ENCODE data around the gene PLXNA4. TPM values are rescaled to one million over a fixed set of nuclear protein-coding genes. Genes with fewer than 3 reads are reported as not detected.

PLXNA4 gene
- total RNA-seq, 1 donor from 2014 or later, result 0.38 TPM

DNA sequence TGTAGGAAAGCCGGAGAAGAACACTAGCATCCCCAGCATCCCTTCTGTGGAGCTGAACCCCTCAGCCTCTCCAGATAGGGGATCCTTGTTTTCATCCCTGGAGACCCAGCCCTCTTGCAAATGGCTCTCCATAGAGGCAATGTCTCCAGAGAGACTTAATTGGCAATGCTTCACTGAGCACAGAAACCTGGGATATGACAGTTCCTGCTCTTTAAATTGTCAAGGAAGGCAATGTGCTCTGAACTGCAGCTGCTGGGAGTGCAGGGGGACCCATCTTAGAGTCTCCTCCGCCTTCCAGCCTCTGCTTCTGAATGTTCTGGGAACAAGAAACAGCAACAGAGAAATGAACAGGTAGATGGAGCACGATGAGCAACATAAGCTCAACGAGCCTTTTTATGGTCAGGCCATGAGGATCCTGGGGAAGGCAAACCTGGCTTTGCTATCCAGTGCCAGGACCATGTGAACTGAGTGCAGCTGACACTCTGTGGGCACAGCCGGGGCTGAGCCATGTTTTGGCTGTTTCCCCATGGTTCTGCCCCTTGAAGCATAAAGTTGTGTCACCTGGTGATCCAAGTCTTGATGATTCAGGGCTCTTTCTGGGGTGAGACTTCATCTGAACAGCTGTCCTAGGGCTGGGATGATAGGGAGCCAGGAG is 481.0 kb downstream of the PLXNA4 start:
- TF ChIP-seq, protein P1, sequence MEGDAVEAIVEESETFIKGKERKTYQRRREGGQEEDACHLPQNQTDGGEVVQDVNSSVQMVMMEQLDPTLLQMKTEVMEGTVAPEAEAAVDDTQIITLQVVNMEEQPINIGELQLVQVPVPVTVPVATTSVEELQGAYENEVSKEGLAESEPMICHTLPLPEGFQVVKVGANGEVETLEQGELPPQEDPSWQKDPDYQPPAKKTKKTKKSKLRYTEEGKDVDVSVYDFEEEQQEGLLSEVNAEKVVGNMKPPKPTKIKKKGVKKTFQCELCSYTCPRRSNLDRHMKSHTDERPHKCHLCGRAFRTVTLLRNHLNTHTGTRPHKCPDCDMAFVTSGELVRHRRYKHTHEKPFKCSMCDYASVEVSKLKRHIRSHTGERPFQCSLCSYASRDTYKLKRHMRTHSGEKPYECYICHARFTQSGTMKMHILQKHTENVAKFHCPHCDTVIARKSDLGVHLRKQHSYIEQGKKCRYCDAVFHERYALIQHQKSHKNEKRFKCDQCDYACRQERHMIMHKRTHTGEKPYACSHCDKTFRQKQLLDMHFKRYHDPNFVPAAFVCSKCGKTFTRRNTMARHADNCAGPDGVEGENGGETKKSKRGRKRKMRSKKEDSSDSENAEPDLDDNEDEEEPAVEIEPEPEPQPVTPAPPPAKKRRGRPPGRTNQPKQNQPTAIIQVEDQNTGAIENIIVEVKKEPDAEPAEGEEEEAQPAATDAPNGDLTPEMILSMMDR (IDR thresholded peaks at IDR 0.05; ENCODE audit: unreplicated experiment), result no peak
- H3K27me3 Mint-ChIP-seq, result peaks cover 34% of the 10 kb centered on the region
- H3K4me1 Mint-ChIP-seq (ENCODE audit: low read depth), result no peaks in the 10 kb centered on the region
- H3K27ac Mint-ChIP-seq, result no peak overlapping the region
- no peak for DNase-seq (ENCODE audit: low spot score, unreplicated experiment)
- H3K4me3 Mint-ChIP-seq (ENCODE audit: low read depth), result no peak overlapping the region
- no peaks in the 10 kb centered on the region for H3K9me3 Mint-ChIP-seq (ENCODE audit: low read depth)
- no peaks in the 10 kb centered on the region for H3K36me3 Mint-ChIP-seq (ENCODE audit: insufficient read depth)

DNA sequence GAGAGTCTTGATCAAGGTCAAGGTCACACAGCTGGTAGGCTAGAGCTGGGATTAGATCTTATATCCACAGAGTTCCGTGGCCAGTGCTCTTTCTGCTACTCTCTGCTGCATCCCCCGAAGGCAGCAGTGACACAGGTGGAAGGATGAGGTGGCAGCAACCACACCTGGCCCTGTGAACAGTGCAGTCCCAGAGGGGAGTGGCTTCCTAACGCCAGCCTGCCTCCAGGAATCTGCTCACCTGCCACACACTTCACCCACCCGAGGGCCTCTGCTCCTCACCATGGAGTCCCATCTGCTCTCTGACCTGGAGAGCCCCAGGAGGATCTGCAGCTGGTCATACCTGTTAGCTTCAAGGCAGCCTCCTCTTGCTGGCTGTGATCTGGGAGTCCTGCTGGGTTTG is 484.2 kb downstream of the PLXNA4 start:
- no peak for DNase-seq (ENCODE audit: low spot score, unreplicated experiment)
- peaks cover 19% of the 10 kb centered on the region for H3K27me3 Mint-ChIP-seq
- H3K9me3 Mint-ChIP-seq (ENCODE audit: low read depth), result no peaks in the 10 kb centered on the region
- no peak overlapping the region for H3K27ac Mint-ChIP-seq
- H3K4me3 Mint-ChIP-seq (ENCODE audit: low read depth), result no peak overlapping the region
- TF ChIP-seq, protein P1 (IDR thresholded peaks at IDR 0.05; ENCODE audit: unreplicated experiment), result no peak
- no peaks in the 10 kb centered on the region for H3K4me1 Mint-ChIP-seq (ENCODE audit: low read depth)
- no peaks in the 10 kb centered on the region for H3K36me3 Mint-ChIP-seq (ENCODE audit: insufficient read depth)

DNA sequence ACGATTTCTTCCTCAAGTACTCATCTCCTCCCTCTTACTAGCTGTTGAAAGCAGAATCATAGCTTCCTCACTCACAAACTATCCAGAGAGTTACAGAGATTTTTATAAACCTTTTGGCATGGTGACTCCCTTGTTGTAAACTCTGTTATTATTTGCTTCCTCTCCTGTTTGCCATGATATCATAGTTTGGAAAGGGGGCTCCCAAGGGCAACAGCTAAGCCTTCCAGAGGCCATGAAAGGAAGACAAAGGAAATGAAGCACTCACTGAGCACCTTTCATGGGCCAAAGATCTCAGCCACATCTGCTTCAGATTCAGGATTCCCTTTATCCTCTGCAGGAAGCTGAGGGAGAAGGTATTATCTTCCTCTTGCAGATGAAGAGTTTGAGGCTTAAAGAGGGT is 484.6 kb downstream of the PLXNA4 start:
- Mint-ChIP-seq H3K27ac (no peak overlapping the region), H3K9me3 (ENCODE audit: low read depth) (no peaks in the 10 kb centered on the region), H3K27me3 (peaks cover 15% of the 10 kb centered on the region), H3K36me3 (ENCODE audit: insufficient read depth) (no peaks in the 10 kb centered on the region), H3K4me1 (ENCODE audit: low read depth) (no peaks in the 10 kb centered on the region), H3K4me3 (ENCODE audit: low read depth) (no peak overlapping the region)
- TF ChIP-seq, protein P1 (IDR thresholded peaks at IDR 0.05; ENCODE audit: unreplicated experiment), result no peak
- DNase-seq (ENCODE audit: low spot score, unreplicated experiment), result no peak

DNA sequence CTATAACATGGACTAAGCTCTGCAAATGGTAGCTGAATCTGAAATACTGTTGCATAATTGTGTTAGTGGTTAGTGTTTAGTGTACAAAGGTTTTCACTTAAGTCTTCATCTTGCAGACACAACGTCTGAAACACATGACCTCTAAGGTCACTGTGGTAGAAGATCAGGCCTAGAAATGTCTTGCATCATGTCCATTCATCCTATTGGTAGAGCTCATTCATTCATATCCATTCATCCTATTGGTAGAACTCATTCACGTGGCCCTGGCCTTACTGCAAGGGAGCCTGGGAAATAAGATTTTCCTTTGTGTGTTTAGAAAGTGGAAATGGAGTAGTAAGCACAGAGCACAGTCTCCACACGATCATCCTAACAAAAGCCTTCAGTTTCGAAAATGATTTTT is 485.8 kb downstream of the PLXNA4 start:
- no peaks in the 10 kb centered on the region for H3K9me3 Mint-ChIP-seq (ENCODE audit: low read depth)
- H3K27me3 Mint-ChIP-seq, result peaks cover 12% of the 10 kb centered on the region
- no peak overlapping the region for H3K27ac Mint-ChIP-seq
- TF ChIP-seq, protein P1 (IDR thresholded peaks at IDR 0.05; ENCODE audit: unreplicated experiment), result no peak
- H3K36me3 Mint-ChIP-seq (ENCODE audit: insufficient read depth), result no peaks in the 10 kb centered on the region
- no peak for DNase-seq (ENCODE audit: low spot score, unreplicated experiment)
- H3K4me1 Mint-ChIP-seq (ENCODE audit: low read depth), result no peaks in the 10 kb centered on the region
- no peak overlapping the region for H3K4me3 Mint-ChIP-seq (ENCODE audit: low read depth)

DNA sequence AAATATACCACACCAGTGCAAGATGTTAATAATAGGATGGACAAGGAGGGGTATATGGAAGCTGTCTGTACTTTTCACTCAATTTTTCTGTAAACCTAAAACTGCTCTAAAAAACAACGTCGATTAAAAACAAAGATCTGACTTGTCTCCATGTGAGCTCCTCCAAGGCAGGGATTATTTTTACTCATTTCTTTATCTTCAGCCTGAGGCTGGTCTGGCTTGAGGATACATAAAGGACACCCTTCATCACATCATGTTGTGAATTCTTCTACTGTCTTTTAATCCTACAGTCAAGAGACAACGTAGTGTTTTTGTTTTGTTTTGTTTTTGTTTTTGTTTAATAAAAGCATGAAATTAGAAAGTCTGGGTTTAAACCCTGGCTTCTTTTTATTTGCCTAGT is 486.9 kb downstream of the PLXNA4 start:
- DNase-seq (ENCODE audit: low spot score, unreplicated experiment), result no peak
- Mint-ChIP-seq H3K27ac (no peak overlapping the region), H3K36me3 (ENCODE audit: insufficient read depth) (no peaks in the 10 kb centered on the region), H3K27me3 (peaks cover 6% of the 10 kb centered on the region), H3K9me3 (ENCODE audit: low read depth) (no peaks in the 10 kb centered on the region), H3K4me1 (ENCODE audit: low read depth) (no peaks in the 10 kb centered on the region), H3K4me3 (ENCODE audit: low read depth) (no peak overlapping the region)
- TF ChIP-seq, protein P1 (IDR thresholded peaks at IDR 0.05; ENCODE audit: unreplicated experiment), result no peak

Data from progenitor cell of endocrine pancreas (in vitro differentiated cells).